Astrocyte (in vitro differentiated cells and primary cell): ENCODE measurements around the gene TMEM217. TPM values are rescaled to one million over a fixed set of nuclear protein-coding genes. Genes with fewer than 3 reads are reported as not detected.

Experiments used
- total RNA-seq: library from RNA; stranded (reverse); gene quantifications from 2 replicates; pipeline ENCODE4 v1.2.1, GENCODE V29; 2021

The TMEM217 gene
- total RNA-seq, 1 donor from 2014 or later: 7.3 TPM

Other genes starting within 250 kb of the TMEM217 start
- gene PIM1, start 88.0 kb downstream of the TMEM217 start, total RNA-seq: 29.0 and 32.1 TPM in 2 replicates
- 10.5 and 10.8 TPM in 2 replicates for gene TBC1D22B, start 372 bp downstream of the TMEM217 start, total RNA-seq
- gene RNF8, start 95.8 kb upstream of the TMEM217 start, total RNA-seq: 22.4 and 25.1 TPM in 2 replicates
- gene CMTR1, start 175.1 kb upstream of the TMEM217 start, total RNA-seq: 44.1 and 47.0 TPM in 2 replicates
- gene CCDC167, start 241.7 kb upstream of the TMEM217 start, total RNA-seq: 24.0 and 31.9 TPM in 2 replicates